ENCODE results near the gene MAB21L1.

MAB21L1 gene

DNA sequence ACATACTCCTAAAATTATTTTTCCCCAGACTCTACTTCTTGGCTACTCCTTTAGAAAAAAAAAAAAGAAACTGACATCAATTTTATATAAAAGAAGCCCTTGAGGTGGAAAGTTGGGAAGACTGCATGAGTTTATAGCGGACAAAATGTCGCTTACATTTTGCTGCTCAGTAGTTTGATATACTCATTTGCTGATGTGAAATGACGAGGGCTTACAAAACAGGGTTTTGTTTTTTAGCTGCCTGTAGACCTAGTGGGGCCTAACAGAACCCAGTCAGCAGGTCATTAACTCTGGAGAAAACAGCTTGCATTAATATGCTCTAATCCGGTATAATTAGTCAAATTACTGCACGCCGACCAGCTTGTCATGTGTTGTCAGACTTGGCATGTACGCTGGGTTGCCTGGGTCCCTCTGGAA is 37.6 kb upstream of the MAB21L1 start:
- Histone ChIP-seq H3K36me3 (ENCODE audit: control insufficient read depth in 1 of 2, insufficient read depth in 2 of 2, low read length in 2 of 2) (no peaks in the 10 kb centered on the region), H2BK5ac (ENCODE audit: low read depth, low read length, poor library complexity) (no peak overlapping the region), H2BK120ac (ENCODE audit: insufficient read depth, low read length, poor library complexity) (no peak overlapping the region), H3K4me2 (ENCODE audit: low read length) (no peak overlapping the region), H4K12ac (ENCODE audit: low read depth, low read length) (no peak overlapping the region), H3K9me3 (ENCODE audit: insufficient read depth, low read depth, low read length) (no peaks in the 10 kb centered on the region), H3K4me3 (ENCODE audit: low read depth, low read length) (no peak overlapping the region), H3K79me1 (ENCODE audit: low read length) (no peaks in the 10 kb centered on the region), H3K27ac (ENCODE audit: low read depth, low read length) (no peak overlapping the region), H3K27me3 (ENCODE audit: insufficient read depth, low read length) (no peaks in the 10 kb centered on the region), H3K9ac (ENCODE audit: low read length) (no peak overlapping the region), H2AFZ (ENCODE audit: insufficient read depth, low read length, poor library complexity) (no peak overlapping the region), H3K18ac (ENCODE audit: low read length) (no peak overlapping the region), H4K8ac (ENCODE audit: low read depth, low read length) (no peak overlapping the region), H3K4ac (ENCODE audit: low read depth, low read length) (no peak overlapping the region), H3K14ac (ENCODE audit: low read length) (no peak overlapping the region), H2BK12ac (ENCODE audit: low read length) (no peak overlapping the region), H4K91ac (ENCODE audit: low read depth, low read length) (no peak overlapping the region), H3K23ac (ENCODE audit: low read length) (no peak overlapping the region), H2AK5ac (ENCODE audit: low read length) (no peak overlapping the region), H3K4me1 (ENCODE audit: control insufficient read depth in 1 of 2, insufficient read depth in 2 of 2, low read length in 2 of 2) (no peaks in the 10 kb centered on the region), H3K79me2 (ENCODE audit: control insufficient read depth, insufficient read depth, low read length, poor library complexity) (no peaks in the 10 kb centered on the region)
- no peak for DNase-seq
- WGBS (ENCODE audit: extremely low coverage, insufficient coverage, insufficient read length): no CpG with 5 or more reads among the region's 7 CpGs

DNA sequence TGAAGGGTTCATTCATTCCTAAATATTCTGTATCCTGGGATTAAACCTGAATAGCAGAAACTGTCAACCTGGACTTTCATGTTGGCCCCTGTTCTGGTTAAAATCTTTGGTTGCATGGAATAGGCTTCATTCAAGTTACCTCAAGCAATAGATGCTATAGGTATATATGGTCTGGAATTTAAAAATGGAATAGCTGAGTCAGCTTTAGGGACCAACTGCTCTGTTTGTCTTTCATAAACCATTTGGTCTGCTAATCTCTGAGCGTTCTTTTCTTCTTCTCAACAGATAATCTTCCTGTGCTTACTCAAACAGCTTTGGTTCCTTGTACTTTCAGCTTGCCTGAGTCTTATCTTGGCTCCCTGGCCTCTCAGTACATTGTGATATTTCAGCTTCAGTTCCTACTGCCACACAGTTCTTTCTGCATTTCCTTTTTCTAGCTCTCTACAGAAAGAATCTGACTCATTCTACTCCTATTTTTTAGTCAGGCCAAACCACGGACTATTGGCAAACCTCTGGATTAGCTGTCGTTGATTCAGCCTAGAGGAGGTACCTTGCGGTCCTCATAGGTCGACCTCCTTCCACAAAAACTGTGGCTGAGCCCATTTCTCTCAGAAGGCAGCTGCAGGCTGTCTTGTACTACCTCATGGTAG is 35.9 kb upstream of the MAB21L1 start:
- Histone ChIP-seq H3K4me1 (ENCODE audit: control insufficient read depth in 1 of 2, insufficient read depth in 2 of 2, low read length in 2 of 2) (no peaks in the 10 kb centered on the region), H3K18ac (ENCODE audit: low read length) (no peak overlapping the region), H2BK5ac (ENCODE audit: low read depth, low read length, poor library complexity) (no peak overlapping the region), H4K8ac (ENCODE audit: low read depth, low read length) (no peak overlapping the region), H3K79me2 (ENCODE audit: control insufficient read depth, insufficient read depth, low read length, poor library complexity) (no peaks in the 10 kb centered on the region), H2AK5ac (ENCODE audit: low read length) (no peak overlapping the region), H3K4me3 (ENCODE audit: low read depth, low read length) (no peak overlapping the region), H3K36me3 (ENCODE audit: control insufficient read depth in 1 of 2, insufficient read depth in 2 of 2, low read length in 2 of 2) (no peaks in the 10 kb centered on the region), H3K14ac (ENCODE audit: low read length) (no peak overlapping the region), H3K79me1 (ENCODE audit: low read length) (no peaks in the 10 kb centered on the region), H3K4me2 (ENCODE audit: low read length) (no peak overlapping the region), H2BK120ac (ENCODE audit: insufficient read depth, low read length, poor library complexity) (no peak overlapping the region), H3K27ac (ENCODE audit: low read depth, low read length) (no peak overlapping the region), H3K23ac (ENCODE audit: low read length) (no peak overlapping the region), H4K91ac (ENCODE audit: low read depth, low read length) (no peak overlapping the region), H4K12ac (ENCODE audit: low read depth, low read length) (no peak overlapping the region), H2AFZ (ENCODE audit: insufficient read depth, low read length, poor library complexity) (no peak overlapping the region), H2BK12ac (ENCODE audit: low read length) (no peak overlapping the region), H3K27me3 (ENCODE audit: insufficient read depth, low read length) (no peaks in the 10 kb centered on the region), H3K4ac (ENCODE audit: low read depth, low read length) (no peak overlapping the region), H3K9me3 (ENCODE audit: insufficient read depth, low read depth, low read length) (no peaks in the 10 kb centered on the region), H3K9ac (ENCODE audit: low read length) (no peak overlapping the region)
- DNase-seq: peak in 1 of 2 donors; percentile 4
- WGBS (ENCODE audit: extremely low coverage, insufficient coverage, insufficient read length): no CpG with 5 or more reads among the region's 5 CpGs

DNA sequence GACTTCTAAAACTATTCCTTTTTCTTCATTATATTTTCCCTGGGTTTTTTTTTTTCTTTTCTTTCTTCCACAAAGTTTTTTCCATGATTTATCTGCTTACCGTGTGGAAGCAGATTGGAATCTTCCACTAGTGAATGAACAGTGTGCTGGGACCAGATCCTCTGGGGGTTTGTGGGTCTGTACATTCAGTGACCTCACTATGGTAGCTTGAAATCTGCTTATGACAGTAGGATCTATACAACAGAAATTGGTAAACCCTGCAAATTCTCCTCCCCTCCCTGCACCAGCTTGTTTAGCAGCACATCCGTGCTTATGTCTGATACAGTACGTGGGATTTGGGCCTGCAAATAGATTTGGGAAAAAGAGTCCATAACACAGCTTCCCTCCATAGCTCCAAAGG is 26.0 kb upstream of the MAB21L1 start:
- Histone ChIP-seq H3K18ac (ENCODE audit: low read length) (no peak overlapping the region), H3K4me2 (ENCODE audit: low read length) (no peak overlapping the region), H3K4me3 (ENCODE audit: low read depth, low read length) (no peak overlapping the region), H2BK120ac (ENCODE audit: insufficient read depth, low read length, poor library complexity) (no peak overlapping the region), H2BK12ac (ENCODE audit: low read length) (no peak overlapping the region), H3K23ac (ENCODE audit: low read length) (no peak overlapping the region), H3K27ac (ENCODE audit: low read depth, low read length) (no peak overlapping the region), H2AFZ (ENCODE audit: insufficient read depth, low read length, poor library complexity) (no peak overlapping the region), H3K79me1 (ENCODE audit: low read length) (no peaks in the 10 kb centered on the region), H2AK5ac (ENCODE audit: low read length) (no peak overlapping the region), H3K36me3 (ENCODE audit: control insufficient read depth in 1 of 2, insufficient read depth in 2 of 2, low read length in 2 of 2) (no peaks in the 10 kb centered on the region), H3K4me1 (ENCODE audit: control insufficient read depth in 1 of 2, insufficient read depth in 2 of 2, low read length in 2 of 2) (no peaks in the 10 kb centered on the region), H4K12ac (ENCODE audit: low read depth, low read length) (no peak overlapping the region), H3K14ac (ENCODE audit: low read length) (no peak overlapping the region), H3K9me3 (ENCODE audit: insufficient read depth, low read depth, low read length) (no peaks in the 10 kb centered on the region), H4K8ac (ENCODE audit: low read depth, low read length) (no peak overlapping the region), H3K4ac (ENCODE audit: low read depth, low read length) (no peak overlapping the region), H2BK5ac (ENCODE audit: low read depth, low read length, poor library complexity) (no peak overlapping the region), H3K9ac (ENCODE audit: low read length) (no peak overlapping the region), H4K91ac (ENCODE audit: low read depth, low read length) (no peak overlapping the region), H3K27me3 (ENCODE audit: insufficient read depth, low read length) (no peaks in the 10 kb centered on the region), H3K79me2 (ENCODE audit: control insufficient read depth, insufficient read depth, low read length, poor library complexity) (no peaks in the 10 kb centered on the region)
- DNase-seq: no peak
- WGBS (ENCODE audit: extremely low coverage, insufficient coverage, insufficient read length): no CpG with 5 or more reads among the region's 3 CpGs

DNA sequence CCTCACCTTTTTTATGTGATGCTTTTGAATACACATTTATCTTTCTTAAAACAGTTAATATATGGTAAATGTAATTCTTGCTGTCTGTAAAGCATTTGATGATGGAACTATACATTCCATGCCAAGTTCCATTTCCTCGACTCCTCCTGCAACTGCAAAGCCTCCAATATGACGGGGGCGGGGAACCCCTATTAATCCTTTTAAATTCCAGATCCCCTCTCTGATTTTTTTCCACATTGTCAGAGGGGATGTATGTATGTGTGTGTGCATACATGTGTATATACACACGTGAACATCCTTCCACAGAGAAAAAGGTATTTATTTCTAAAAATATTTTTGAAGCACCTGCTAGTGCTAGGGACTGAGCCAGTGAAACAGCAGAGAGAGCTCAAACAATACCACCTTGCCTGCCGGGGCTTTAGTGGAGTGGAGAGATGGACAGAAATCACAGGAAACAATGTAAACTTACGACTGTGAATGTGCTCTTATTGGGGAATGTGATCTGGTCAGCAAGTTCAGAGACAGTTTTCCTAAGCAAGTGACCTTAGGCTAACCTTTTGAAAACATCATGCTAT is 25.3 kb upstream of the MAB21L1 start:
- H2BK12ac ChIP-seq (ENCODE audit: low read length): no peak overlapping the region
- no peak overlapping the region for H4K91ac ChIP-seq (ENCODE audit: low read depth, low read length)
- H3K4me1 ChIP-seq (ENCODE audit: control insufficient read depth in 1 of 2, insufficient read depth in 2 of 2, low read length in 2 of 2): no peaks in the 10 kb centered on the region
- no peak overlapping the region for H3K27ac ChIP-seq (ENCODE audit: low read depth, low read length)
- H2BK120ac ChIP-seq (ENCODE audit: insufficient read depth, low read length, poor library complexity): no peak overlapping the region
- no peak overlapping the region for H2AFZ ChIP-seq (ENCODE audit: insufficient read depth, low read length, poor library complexity)
- H3K14ac ChIP-seq (ENCODE audit: low read length): no peak overlapping the region
- no peak overlapping the region for H3K4ac ChIP-seq (ENCODE audit: low read depth, low read length)
- no peaks in the 10 kb centered on the region for H3K9me3 ChIP-seq (ENCODE audit: insufficient read depth, low read depth, low read length)
- DNase-seq: no peak
- no CpG with 5 or more reads among the region's 6 CpGs for WGBS (ENCODE audit: extremely low coverage, insufficient coverage, insufficient read length)
- H2AK5ac ChIP-seq (ENCODE audit: low read length): no peak overlapping the region
- H3K9ac ChIP-seq (ENCODE audit: low read length): no peak overlapping the region
- H3K36me3 ChIP-seq (ENCODE audit: control insufficient read depth in 1 of 2, insufficient read depth in 2 of 2, low read length in 2 of 2): no peaks in the 10 kb centered on the region
- H3K79me2 ChIP-seq (ENCODE audit: control insufficient read depth, insufficient read depth, low read length, poor library complexity): no peaks in the 10 kb centered on the region
- H3K18ac ChIP-seq (ENCODE audit: low read length): no peak overlapping the region
- no peak overlapping the region for H3K23ac ChIP-seq (ENCODE audit: low read length)
- H4K12ac ChIP-seq (ENCODE audit: low read depth, low read length): no peak overlapping the region
- H4K8ac ChIP-seq (ENCODE audit: low read depth, low read length): no peak overlapping the region
- H3K4me2 ChIP-seq (ENCODE audit: low read length): no peak overlapping the region
- H3K4me3 ChIP-seq (ENCODE audit: low read depth, low read length): no peak overlapping the region
- H3K79me1 ChIP-seq (ENCODE audit: low read length): no peaks in the 10 kb centered on the region
- H3K27me3 ChIP-seq (ENCODE audit: insufficient read depth, low read length): no peaks in the 10 kb centered on the region
- H2BK5ac ChIP-seq (ENCODE audit: low read depth, low read length, poor library complexity): no peak overlapping the region
